Measurements from ENCODE around the gene JMJD8. TPM values are rescaled to one million over a fixed set of nuclear protein-coding genes. Genes with fewer than 3 reads are reported as not detected.

Gene JMJD8, protein sequence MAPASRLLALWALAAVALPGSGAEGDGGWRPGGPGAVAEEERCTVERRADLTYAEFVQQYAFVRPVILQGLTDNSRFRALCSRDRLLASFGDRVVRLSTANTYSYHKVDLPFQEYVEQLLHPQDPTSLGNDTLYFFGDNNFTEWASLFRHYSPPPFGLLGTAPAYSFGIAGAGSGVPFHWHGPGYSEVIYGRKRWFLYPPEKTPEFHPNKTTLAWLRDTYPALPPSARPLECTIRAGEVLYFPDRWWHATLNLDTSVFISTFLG
- total RNA-seq, result 10 to 100 TPM; 37.2 to 43.0 TPM

DNA sequence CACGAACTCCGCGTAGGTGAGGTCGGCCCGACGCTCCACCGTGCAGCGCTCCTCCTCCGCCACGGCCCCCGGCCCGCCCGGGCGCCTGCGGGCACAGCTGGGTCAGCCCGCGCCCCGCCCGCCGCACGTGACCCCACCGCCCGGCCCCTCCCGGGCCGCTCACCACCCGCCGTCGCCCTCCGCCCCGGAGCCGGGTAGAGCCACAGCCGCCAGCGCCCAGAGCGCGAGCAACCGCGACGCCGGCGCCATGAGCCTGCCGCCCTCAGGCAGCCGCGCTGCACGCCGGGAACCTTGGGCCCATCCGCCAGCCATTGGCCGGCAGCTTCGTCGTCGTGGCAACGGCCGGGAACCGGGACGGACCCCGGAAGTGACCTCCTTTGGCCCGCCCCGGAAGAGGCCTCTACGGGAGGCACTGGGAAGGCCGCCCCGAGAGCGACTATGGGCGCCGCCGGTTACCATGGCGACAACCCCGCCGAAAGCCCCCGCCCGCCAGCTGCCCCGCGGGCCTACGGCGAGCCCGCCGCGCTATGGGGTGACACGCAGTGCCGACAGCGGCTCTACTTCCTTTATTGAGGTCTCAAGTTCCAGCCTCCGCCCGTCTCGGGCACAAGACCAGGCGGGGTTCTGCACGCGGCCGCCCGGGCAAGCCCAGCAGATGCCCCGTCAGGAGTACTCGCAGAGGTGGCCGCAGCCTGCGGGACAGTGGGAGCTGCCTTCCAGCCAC, at the start of gene JMJD8:
Gene JMJD8, minus strand, starts transcription at position 264 of the 724 bp plus-strand sequence. Its CDS starts 15 bp downstream, at position 249.
- H3K27ac Mint-ChIP-seq, result peak within 1 kb of the TSS; percentile 75
- no peaks in the 10 kb centered on the region for H3K27me3 Mint-ChIP-seq
- peak; percentile 99 for DNase-seq
- H3K4me1 Mint-ChIP-seq, result peaks cover 22% of the 10 kb centered on the region
- no peaks in the 10 kb centered on the region for H3K9me3 Mint-ChIP-seq
- H3K36me3 Mint-ChIP-seq, result peaks cover 22% of the 10 kb centered on the region
- peak within 1 kb of the TSS; percentile 81 for H3K4me3 Mint-ChIP-seq

DNA sequence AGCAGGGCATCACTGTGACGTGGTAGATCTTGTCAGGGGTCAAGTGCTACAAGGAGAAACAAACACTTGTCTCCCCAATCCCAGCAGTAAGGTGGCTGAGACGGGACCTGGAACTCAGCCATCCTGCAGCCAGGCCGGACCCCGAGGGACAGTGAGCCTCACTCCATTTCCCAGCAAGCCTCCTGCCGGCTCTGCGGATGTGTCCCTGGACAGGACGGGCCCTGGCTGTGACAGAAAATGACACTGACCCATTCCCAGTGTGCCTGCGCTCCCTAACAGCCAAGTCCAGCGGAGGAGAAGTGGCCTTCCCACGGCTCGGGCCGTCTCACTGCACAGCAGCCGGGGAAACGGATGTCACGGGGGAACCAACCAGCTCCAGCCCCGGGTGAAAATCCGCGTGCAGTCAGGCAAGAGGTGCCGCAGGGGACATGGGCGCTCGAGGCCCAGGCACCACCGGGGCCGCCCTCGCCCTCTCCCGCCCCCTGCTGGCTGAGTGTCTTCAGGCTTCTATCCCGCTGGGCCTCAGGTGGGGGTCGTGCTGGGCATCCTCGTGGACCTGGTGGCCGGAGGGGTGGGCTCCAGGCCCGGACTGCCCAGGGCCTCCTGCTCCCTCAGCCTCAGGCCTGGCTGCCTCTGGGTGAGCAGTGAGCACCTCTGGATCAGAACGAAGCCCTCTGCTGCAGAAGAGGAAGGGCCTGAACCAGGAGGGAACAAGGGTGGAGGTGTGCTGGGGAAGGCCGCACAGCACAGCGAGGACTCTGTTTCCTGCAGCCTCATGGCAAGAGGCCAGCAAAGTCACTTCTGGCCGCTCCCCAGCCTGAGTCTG, 49.5 kb upstream of the JMJD8 start:
- DNase-seq, result no peak
- no peaks in the 10 kb centered on the region for H3K27me3 Mint-ChIP-seq
- peaks cover 7% of the 10 kb centered on the region for H3K4me1 Mint-ChIP-seq
- H3K9me3 Mint-ChIP-seq, result no peaks in the 10 kb centered on the region
- no peak overlapping the region for H3K4me3 Mint-ChIP-seq
- peaks cover 3% of the 10 kb centered on the region for H3K36me3 Mint-ChIP-seq
- H3K27ac Mint-ChIP-seq, result no peak overlapping the region

DNA sequence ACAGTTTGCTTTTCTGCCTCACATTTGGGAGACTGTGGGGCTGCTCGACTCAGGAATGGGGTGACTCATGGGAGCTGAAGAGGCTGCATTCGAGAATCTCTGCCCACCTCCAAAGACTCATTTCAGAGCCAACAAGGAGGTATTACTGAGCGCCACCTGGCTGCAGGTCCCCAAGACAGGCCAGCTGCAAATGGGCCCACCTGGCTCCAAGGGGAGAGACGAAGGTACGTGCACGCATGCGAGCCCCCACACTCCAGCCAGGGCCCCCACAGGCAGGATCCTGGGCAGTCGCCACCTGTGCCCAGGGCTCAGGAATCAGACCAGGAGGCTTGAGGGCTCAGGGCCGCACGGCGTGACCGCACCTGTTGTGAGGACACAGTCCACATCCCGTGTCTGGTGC, 48.8 kb upstream of the JMJD8 start:
- H3K4me1 Mint-ChIP-seq, result peaks cover 7% of the 10 kb centered on the region
- no peak overlapping the region for H3K4me3 Mint-ChIP-seq
- no peak overlapping the region for H3K27ac Mint-ChIP-seq
- H3K27me3 Mint-ChIP-seq, result no peaks in the 10 kb centered on the region
- H3K9me3 Mint-ChIP-seq, result no peaks in the 10 kb centered on the region
- peaks cover 3% of the 10 kb centered on the region for H3K36me3 Mint-ChIP-seq
- no peak for DNase-seq

DNA sequence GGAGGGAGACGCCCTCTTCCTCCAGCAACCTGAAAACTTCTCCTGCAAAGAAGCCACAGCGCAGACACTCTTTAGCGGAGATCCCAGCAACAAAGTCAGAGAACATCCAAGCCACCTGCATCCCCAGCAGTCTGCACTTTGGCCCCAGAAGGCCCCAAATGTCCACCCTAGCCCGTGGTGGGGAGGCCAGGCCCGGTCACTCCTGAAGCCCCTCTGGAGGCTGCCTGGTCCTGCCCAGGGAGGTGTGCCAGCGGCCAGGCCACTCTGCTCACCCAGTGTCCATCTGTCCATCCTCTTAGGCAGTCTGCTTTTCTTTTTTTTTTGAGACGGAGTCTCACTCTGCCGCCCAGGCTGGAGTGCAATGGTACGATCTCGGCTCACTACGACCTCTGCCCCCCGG, 48.2 kb upstream of the JMJD8 start:
- Mint-ChIP-seq H3K27ac (no peak overlapping the region), H3K9me3 (no peaks in the 10 kb centered on the region), H3K4me3 (no peak overlapping the region), H3K27me3 (no peaks in the 10 kb centered on the region), H3K4me1 (peaks cover 7% of the 10 kb centered on the region), H3K36me3 (peaks cover 3% of the 10 kb centered on the region)
- no peak for DNase-seq

DNA sequence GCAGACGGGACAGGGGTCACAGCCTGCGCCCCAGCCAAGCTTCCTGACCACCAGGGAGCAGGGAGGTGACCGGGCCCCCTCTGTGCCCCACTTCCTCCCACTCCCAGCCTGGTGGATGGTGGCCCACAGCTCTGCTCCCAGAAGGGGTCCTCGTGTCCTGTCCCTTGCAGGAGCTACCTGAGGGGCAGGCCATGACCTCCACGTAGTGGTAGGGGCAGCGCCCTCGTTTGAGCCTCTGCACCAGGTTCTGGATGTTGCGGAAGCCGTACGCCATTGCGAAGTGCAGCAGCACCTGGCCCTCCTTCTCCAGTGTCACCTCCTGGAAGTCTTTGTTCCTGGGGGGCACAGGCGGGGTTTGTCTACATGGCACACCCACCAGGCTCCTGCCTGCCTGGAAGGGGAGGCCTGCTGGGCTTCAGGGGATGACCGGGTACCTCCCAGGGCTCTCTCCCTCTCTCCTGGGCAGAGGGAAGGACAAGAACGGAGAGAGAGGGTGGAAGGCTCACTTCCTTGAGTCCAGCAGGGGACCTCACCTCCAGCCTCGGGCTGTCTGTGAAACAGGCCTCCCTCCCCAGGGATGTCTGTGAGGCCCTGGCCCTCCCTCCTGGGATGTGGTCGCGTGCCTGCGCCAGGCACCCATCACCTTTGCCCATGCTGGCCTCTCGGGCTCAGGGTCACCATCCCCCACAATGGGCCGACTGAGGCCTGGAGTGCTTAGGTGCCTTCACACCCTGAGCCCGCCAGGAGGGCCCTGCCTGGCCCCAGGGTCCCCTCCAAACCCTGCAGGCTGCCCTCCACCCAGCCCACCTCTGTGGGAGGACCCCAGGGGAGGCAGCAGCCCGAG, 46.8 kb upstream of the JMJD8 start:
- Mint-ChIP-seq H3K4me1 (peaks cover 6% of the 10 kb centered on the region), H3K27ac (no peak overlapping the region), H3K27me3 (no peaks in the 10 kb centered on the region), H3K9me3 (no peaks in the 10 kb centered on the region), H3K4me3 (no peak overlapping the region), H3K36me3 (no peaks in the 10 kb centered on the region)
- no peak for DNase-seq

DNA sequence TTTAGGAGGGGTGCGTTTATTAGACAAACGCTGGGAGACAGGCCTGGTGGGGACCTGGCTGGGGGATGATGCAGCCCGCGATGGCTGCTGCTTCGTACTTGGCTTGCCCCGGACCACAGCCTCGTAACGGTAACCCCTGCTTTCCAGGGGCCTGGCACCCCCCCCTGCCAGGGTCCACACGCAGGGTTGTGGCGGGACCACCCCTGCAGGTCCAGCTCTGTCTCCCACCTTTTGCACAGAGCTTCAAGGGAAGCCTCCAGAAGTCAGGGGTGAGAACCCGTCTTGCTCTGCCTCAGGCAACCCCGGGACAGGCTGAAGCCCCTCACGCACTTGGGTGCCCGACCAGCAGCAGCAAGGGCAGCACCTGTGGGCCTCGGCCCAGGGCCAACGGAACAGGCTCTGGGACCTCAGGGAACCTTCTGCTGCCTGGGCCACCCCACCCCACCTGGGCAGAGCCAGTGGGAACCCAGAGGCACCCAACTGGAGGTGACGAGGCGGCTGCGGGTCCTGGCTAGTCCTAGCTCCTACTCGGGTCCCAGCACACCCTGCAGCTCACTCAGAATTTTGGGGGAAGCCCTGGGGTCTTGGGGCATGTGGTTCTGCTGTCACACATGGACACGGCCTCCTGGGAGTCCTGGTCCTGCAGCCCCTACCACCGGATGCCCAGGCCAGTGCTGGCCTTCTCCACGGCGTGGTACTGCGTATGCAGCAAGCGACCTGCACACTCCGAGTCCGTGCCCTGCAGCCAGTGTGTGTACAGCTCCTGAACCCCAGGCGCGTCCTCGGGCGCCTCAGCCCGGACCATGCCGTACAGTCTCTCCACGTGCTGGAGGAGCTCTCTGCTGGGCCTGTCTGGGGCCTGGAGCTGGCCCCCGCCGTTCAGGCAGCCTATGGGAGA, 45.9 kb upstream of the JMJD8 start:
- Mint-ChIP-seq H3K9me3 (no peaks in the 10 kb centered on the region), H3K27ac (no peak overlapping the region), H3K27me3 (no peaks in the 10 kb centered on the region), H3K4me1 (peaks cover 3% of the 10 kb centered on the region), H3K4me3 (peak overlapping the region; percentile 10), H3K36me3 (no peaks in the 10 kb centered on the region)
- no peak for DNase-seq

DNA sequence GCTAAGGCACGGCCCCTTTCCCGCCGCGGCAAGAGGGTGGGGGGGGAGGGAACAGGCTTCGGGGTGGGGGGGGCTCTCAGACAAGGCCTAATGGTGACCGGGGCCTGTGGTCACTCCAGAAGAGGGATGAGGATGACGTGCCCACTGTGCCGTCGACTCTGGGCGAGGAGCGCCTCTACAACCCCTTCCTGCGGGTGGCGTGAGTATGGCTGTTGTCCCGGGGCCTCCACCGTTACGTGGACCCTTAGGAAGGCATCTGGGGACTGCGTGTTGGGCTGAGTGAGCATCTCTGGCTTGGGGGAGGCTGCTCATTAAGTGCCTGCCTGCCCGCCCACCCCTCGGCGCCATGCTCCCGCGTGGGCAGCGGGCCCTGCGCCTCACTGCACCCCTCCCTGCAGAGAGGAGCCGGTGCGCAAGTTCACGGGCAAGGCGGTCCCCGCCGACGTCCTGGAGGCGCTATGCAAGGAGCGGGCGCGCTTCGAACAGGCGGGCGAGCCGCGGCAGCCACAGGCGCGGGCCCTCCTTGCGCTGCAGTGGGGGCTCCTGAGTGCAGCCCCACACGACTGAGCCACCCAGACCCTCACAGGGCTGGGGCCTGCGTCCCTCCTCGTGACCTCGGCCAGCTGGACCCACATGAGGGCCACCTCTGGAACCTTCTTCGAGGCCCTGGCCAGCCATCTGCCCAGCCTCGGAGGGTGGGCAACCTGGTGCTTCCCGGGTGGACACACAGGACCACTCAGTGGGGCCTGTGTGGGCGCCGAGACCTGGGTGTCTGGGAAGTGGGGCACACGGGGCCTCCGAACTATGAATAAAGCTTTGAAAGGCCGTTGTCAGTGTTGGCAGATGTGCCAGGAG, 45.0 kb upstream of the JMJD8 start:
- DNase-seq, result no peak
- H3K9me3 Mint-ChIP-seq, result no peaks in the 10 kb centered on the region
- peak overlapping the region; percentile 65 for H3K4me3 Mint-ChIP-seq
- no peaks in the 10 kb centered on the region for H3K36me3 Mint-ChIP-seq
- peaks cover 3% of the 10 kb centered on the region for H3K4me1 Mint-ChIP-seq
- no peak overlapping the region for H3K27ac Mint-ChIP-seq
- H3K27me3 Mint-ChIP-seq, result no peaks in the 10 kb centered on the region

DNA sequence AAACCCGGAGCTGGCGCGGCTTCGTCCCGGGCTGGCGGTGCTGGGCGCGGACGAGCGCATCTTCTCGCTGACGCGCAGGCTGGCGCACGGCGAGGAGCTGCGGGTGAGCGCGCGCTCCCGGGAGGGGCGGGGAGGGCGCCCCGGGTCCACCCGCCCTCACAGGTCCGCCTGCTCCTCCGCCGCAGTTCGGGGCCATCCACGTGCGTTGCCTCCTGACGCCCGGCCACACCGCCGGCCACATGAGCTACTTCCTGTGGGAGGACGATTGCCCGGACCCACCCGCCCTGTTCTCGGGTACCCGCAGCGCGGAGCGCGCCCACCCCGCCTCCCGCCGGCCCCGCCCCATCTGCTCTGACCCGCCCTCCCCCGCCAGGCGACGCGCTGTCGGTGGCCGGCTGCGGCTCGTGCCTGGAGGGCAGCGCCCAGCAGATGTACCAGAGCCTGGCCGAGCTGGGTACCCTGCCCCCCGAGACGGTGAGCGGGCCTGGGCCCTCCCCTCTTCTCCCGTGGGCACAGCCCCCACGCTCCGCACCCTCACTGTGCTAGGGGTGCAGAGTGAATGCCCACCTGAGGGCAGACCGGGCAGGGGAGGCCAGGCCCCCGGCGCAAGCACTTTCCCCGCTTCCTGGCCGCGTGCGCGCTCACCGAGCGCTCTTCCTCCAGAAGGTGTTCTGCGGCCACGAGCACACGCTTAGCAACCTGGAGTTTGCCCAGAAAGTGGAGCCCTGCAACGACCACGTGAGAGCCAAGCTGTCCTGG, 44.2 kb upstream of the JMJD8 start:
- no peak overlapping the region for H3K27ac Mint-ChIP-seq
- H3K27me3 Mint-ChIP-seq, result no peaks in the 10 kb centered on the region
- H3K4me1 Mint-ChIP-seq, result peaks cover 3% of the 10 kb centered on the region
- DNase-seq, result peak; percentile 75
- H3K9me3 Mint-ChIP-seq, result no peaks in the 10 kb centered on the region
- H3K36me3 Mint-ChIP-seq, result no peaks in the 10 kb centered on the region
- H3K4me3 Mint-ChIP-seq, result peak overlapping the region; percentile 65

DNA sequence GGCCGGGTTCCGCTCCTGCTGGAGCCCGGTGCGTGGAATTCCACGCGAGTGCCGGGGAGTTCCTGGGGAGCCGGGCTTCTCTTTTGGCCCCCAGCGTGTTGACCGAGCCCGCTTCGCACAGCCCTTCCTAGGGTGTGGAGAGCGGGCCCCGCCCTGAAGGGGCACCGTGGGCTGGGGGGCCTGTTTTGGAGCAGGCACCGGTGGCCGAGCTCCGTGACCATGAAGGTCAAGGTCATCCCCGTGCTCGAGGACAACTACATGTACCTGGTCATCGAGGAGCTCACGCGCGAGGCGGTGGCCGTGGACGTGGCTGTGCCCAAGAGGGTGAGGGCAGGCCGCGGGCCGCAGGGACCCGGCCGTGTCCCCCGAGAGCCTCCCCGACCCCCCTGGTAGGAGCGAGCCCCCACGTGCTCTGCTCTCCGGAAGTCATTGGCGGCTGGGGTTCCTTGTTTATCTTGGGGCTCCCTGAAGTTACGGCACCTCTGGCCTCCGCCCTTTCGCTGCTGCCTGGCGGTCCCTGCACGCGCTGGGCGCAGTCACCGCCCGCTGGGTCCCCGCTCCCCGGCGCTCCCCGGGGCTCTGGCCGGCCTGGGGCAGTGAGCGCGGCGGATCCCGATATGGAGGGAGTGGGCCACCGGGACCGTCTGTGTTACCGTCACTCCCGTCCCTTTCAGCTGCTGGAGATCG, 43.3 kb upstream of the JMJD8 start:
- H3K9me3 Mint-ChIP-seq, result no peaks in the 10 kb centered on the region
- H3K4me3 Mint-ChIP-seq, result peak overlapping the region; percentile 60
- H3K27me3 Mint-ChIP-seq, result no peaks in the 10 kb centered on the region
- no peak overlapping the region for H3K27ac Mint-ChIP-seq
- H3K4me1 Mint-ChIP-seq, result peaks cover 3% of the 10 kb centered on the region
- peak; percentile 54 for DNase-seq
- H3K36me3 Mint-ChIP-seq, result no peaks in the 10 kb centered on the region

DNA sequence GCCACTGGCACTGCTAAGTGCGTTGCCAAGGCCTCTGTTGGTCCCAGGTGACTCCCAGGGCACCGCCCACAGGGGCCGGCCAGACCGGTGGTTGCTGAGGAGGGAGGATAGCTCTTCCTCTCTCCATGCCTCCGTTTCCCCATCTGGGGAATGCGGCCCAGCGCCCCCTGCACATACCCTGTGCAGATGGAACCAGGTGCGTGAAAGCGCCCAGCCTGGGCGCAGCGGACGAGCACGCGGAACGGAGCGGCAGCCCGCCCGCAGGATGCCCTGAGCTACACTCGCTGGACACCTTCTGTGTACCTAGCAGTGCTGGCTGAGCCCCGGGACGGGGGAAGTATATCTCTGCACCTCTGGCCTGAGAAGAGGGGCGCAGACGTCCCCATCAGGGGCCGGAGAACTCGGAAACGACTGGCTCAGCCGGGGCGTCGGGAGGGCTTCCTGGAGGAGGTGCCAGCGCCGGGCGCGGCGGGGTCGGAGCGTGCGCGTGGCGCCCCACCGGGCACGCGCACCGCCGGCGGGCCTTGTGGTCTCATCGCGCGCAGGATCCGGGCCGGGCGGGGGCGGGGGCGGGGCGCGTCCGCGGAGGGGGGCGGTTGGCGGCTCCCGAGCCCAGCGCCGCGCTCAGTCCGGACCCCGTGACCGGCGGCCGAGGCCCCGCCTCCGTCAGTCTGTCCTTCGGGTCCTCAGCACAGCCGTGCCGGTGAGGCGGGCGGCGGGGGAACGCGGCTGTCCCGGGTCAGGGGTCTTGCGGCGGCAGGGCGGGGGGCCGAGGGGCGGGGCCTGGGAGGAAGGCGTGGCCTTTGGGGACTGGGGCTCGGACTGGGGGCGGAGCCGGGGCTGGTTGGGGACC, 42.5 kb upstream of the JMJD8 start, which contains the start of the genes CCDC78 and HAGHL:
Gene CCDC78, minus strand, starts transcription at position 6 of the 853 bp plus-strand sequence. CDS start 76 bp downstream, outside the sequence.
Gene HAGHL, plus strand, starts transcription at position 669 of the 853 bp plus-strand sequence. CDS start 404 bp downstream, outside the sequence.
- H3K27me3 Mint-ChIP-seq, result no peaks in the 10 kb centered on the region
- H3K36me3 Mint-ChIP-seq, result no peaks in the 10 kb centered on the region
- H3K9me3 Mint-ChIP-seq, result no peaks in the 10 kb centered on the region
- DNase-seq, result peak; percentile 67
- peak within 1 kb of the TSS; percentile 58 for H3K27ac Mint-ChIP-seq
- H3K4me3 Mint-ChIP-seq, result peak within 1 kb of the TSS; percentile 64
- peaks cover 3% of the 10 kb centered on the region for H3K4me1 Mint-ChIP-seq

DNA sequence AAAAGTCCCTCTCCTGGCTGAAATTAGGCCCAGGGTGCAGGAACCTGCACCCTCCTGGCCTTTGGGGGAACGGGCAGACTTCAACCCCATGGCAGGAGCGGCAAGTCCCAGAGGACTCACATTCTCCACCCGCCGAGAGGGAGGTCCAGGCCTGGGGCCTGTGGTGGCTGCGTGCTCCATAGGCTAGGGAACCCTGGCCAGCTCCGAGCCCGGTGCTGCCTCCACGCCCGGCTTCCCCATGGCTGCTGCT, 42.0 kb upstream of the JMJD8 start:
- Mint-ChIP-seq H3K36me3 (no peaks in the 10 kb centered on the region), H3K27me3 (no peaks in the 10 kb centered on the region), H3K4me1 (peaks cover 3% of the 10 kb centered on the region), H3K9me3 (no peaks in the 10 kb centered on the region), H3K27ac (no peak overlapping the region), H3K4me3 (no peak overlapping the region)
- DNase-seq, result no peak
